H9 (cell line): ENCODE data around the gene SELENOM. TPM values are rescaled to one million over a fixed set of nuclear protein-coding genes. Genes with fewer than 3 reads are reported as not detected.

Experiments
- DNase-seq: peaks from one replicate; pipeline ENCODE4 v3.0.0-alpha.2; 2017
- H2AFZ ChIP-seq: one replicate; pipeline ENCODE4 v1.6.1; 2013; ENCODE audit warnings: mild to moderate bottlenecking, low read length, control low read depth, moderate library complexity
- H2AK5ac ChIP-seq: 2 replicates; pipeline ENCODE4 v1.6.1; 2013; ENCODE audit warnings: low read length, control low read depth, mixed read lengths; ENCODE audit not compliant: insufficient read length
- H2BK120ac ChIP-seq: one replicate; pipeline ENCODE4 v1.6.1; 2013; ENCODE audit warnings: low read depth, mild to moderate bottlenecking, low read length, control low read depth, inconsistent platforms; ENCODE audit not compliant: poor library complexity, severe bottlenecking
- H2BK12ac ChIP-seq: 2 replicates; pipeline ENCODE4 v1.6.1; 2013; ENCODE audit warnings: low read length, control low read depth, mixed read lengths, low read depth; ENCODE audit not compliant: insufficient read length
- H2BK15ac ChIP-seq: 2 replicates; pipeline ENCODE4 v1.6.1; 2013; ENCODE audit warnings: low read depth, low read length, control low read depth
- H2BK20ac ChIP-seq: one replicate; pipeline ENCODE4 v1.6.1; 2013; ENCODE audit warnings: low read depth, mild to moderate bottlenecking, low read length, control low read depth, inconsistent platforms; ENCODE audit not compliant: poor library complexity, severe bottlenecking
- H2BK5ac ChIP-seq: 2 replicates; pipeline ENCODE4 v1.6.1; 2013; ENCODE audit warnings: low read length, control low read depth, mixed read lengths; ENCODE audit not compliant: insufficient read length
- H3K14ac ChIP-seq: 2 replicates; pipeline ENCODE4 v1.6.1; 2013; ENCODE audit warnings: low read length, control low read depth; ENCODE audit not compliant: insufficient read depth
- H3K18ac ChIP-seq: 2 replicates; pipeline ENCODE4 v1.6.1; 2013; ENCODE audit warnings: low read depth, mild to moderate bottlenecking, mixed read lengths, low read length, control low read depth; ENCODE audit not compliant: insufficient read length
- H3K23ac ChIP-seq: 2 replicates; pipeline ENCODE4 v1.6.1; 2013; ENCODE audit warnings: low read length, control low read depth, mixed read lengths, low read depth; ENCODE audit not compliant: insufficient read length
- H3K23me2 ChIP-seq: 2 replicates; pipeline ENCODE4 v1.6.1; 2013; ENCODE audit warnings: low read depth, mild to moderate bottlenecking, mixed read lengths, low read length, control low read depth; ENCODE audit not compliant: insufficient read length, poor library complexity, severe bottlenecking
- H3K27ac ChIP-seq: 2 replicates; pipeline ENCODE4 v1.5.1; 2013; ENCODE audit warnings: low read length, control low read depth, mixed read lengths, low read depth; ENCODE audit not compliant: insufficient read length
- H3K27me3 ChIP-seq: 2 replicates; pipeline ENCODE4 v1.6.1; 2013; ENCODE audit warnings: low read length, control low read depth, inconsistent platforms; ENCODE audit not compliant: insufficient read depth
- H3K4ac ChIP-seq: 2 replicates; pipeline ENCODE4 v1.6.1; 2013; ENCODE audit warnings: low read depth, mild to moderate bottlenecking, control low read depth, inconsistent platforms, low read length, moderate library complexity
- H3K4me1 ChIP-seq: 2 replicates; pipeline ENCODE4 v1.6.1; 2013; ENCODE audit warnings: low read length, control low read depth, inconsistent platforms; ENCODE audit not compliant: insufficient read depth
- H3K4me2 ChIP-seq: 2 replicates; pipeline ENCODE4 v1.6.1; 2013; ENCODE audit warnings: low read length, control low read depth, mixed read lengths; ENCODE audit not compliant: insufficient read length, insufficient read depth
- H3K56ac ChIP-seq: 2 replicates; pipeline ENCODE4 v1.6.1; 2013; ENCODE audit warnings: low read depth, mild to moderate bottlenecking, mixed read lengths, low read length, control low read depth; ENCODE audit not compliant: insufficient read length
- H3K79me1 ChIP-seq: 2 replicates; pipeline ENCODE4 v1.6.1; 2013; ENCODE audit warnings: low read depth, mild to moderate bottlenecking, moderate library complexity, low read length, control low read depth, inconsistent platforms; ENCODE audit not compliant: insufficient read depth, poor library complexity, severe bottlenecking
- H3K79me2 ChIP-seq: 2 replicates; pipeline ENCODE4 v1.6.1; 2013; ENCODE audit warnings: low read length, control low read depth, inconsistent platforms; ENCODE audit not compliant: insufficient read depth
- H3K9ac ChIP-seq: 2 replicates; pipeline ENCODE4 v1.6.1; 2013; ENCODE audit warnings: low read length, control low read depth, mixed read lengths; ENCODE audit not compliant: insufficient read length; ENCODE audit errors: extremely low read depth
- H3K9me3 ChIP-seq: one replicate; pipeline ENCODE4 v1.6.1; 2013; ENCODE audit warnings: low read depth, low read length, inconsistent platforms; ENCODE audit not compliant: control insufficient read depth
- H3T11ph ChIP-seq: one replicate; pipeline ENCODE4 v1.6.1; 2013; ENCODE audit warnings: mild to moderate bottlenecking, low read length, control low read depth, inconsistent platforms
- H4K20me1 ChIP-seq: one replicate; pipeline ENCODE4 v1.6.1; 2013; ENCODE audit not compliant: control insufficient read depth, insufficient read length, insufficient read depth
- H4K5ac ChIP-seq: 2 replicates; pipeline ENCODE4 v1.6.1; 2013; ENCODE audit warnings: low read depth, mild to moderate bottlenecking, mixed read lengths, low read length, control low read depth; ENCODE audit not compliant: insufficient read length
- H4K8ac ChIP-seq: replicated peaks from 2 replicates; pipeline ENCODE4 v1.6.1; 2013; ENCODE audit warnings: low read length, control low read depth, mixed read lengths, low read depth; ENCODE audit not compliant: insufficient read length
- H4K91ac ChIP-seq: 2 replicates; pipeline ENCODE4 v1.6.1; 2013; ENCODE audit warnings: low read depth, mild to moderate bottlenecking, moderate library complexity, mixed read lengths, low read length, control low read depth; ENCODE audit not compliant: insufficient read length
- H3K27ac Mint-ChIP-seq, 3 experiments: 2 replicates in 2 of 3; 3 replicates in 1 of 3; pipeline ENCODE4 v1.8.0; 2020 to 2021; ENCODE audit warnings: mixed read lengths in 3 of 3, mild to moderate bottlenecking in 1 of 3, moderate library complexity in 1 of 3
- H3K27me3 Mint-ChIP-seq: 2 replicates; pipeline ENCODE4 v1.8.0; 2021; ENCODE audit warnings: low read depth, mild to moderate bottlenecking, moderate library complexity, mixed read lengths
- H3K36me3 Mint-ChIP-seq, 3 experiments: 2 replicates in 2 of 3; 3 replicates in 1 of 3; pipeline ENCODE4 v1.8.0; 2020 to 2021; ENCODE audit warnings: low read depth in 3 of 3, mixed read lengths in 3 of 3; ENCODE audit not compliant: insufficient read depth in 1 of 3
- H3K4me1 Mint-ChIP-seq, 2 experiments: 2 replicates each; pipeline ENCODE4 v1.8.0; 2020; ENCODE audit warnings: mixed read lengths in 2 of 2
- H3K4me3 Mint-ChIP-seq, 2 experiments: 2 replicates in 1 of 2; 3 replicates in 1 of 2; pipeline ENCODE4 v1.8.0; 2020 to 2021; ENCODE audit warnings: mild to moderate bottlenecking in 2 of 2, mixed read lengths in 2 of 2, moderate library complexity in 1 of 2
- H3K9me3 Mint-ChIP-seq, 2 experiments: 2 replicates in 1 of 2; 3 replicates in 1 of 2; pipeline ENCODE4 v1.8.0; 2020; ENCODE audit warnings: mild to moderate bottlenecking in 2 of 2, mixed read lengths in 2 of 2, moderate library complexity in 1 of 2
- CTCF ChIP-seq: fragments of 200-600 bp; sonication (generic); conservative IDR thresholded peaks from 3 replicates; pipeline ENCODE4 v1.8.0; 2021; ENCODE audit warnings: antibody characterized with exemption, mild to moderate bottlenecking
- WGBS: extraction: QIAGEN DNeasy Blood & Tissue Kit; methylation state at CpG from one replicate; pipeline ENCODE4 v1.1.7; 2013; ENCODE audit warnings: missing lambda C conversion rate, low lambda C conversion rate, mixed read lengths; ENCODE audit not compliant: insufficient read length; ENCODE audit errors: extremely low coverage; 5-methylcytosine and 5-hydroxymethylcytosine counted together
- total RNA-seq: library from RNA; stranded (reverse); gene quantifications from 2 replicates; pipeline ENCODE4 v1.2.1, GENCODE V29; 2021

SELENOM gene
- total RNA-seq, 1 experiment from 2014 or later = 18.6 TPM

- Histone ChIP-seq H3K18ac (peak within 1 kb of the TSS; percentile 93), H3K9me3 (no peaks in the 10 kb centered on the region), H2BK15ac (no peak within 1 kb of the TSS), H3K27me3 (no peaks in the 10 kb centered on the region), H3K79me1 (no peaks in the 10 kb centered on the region), H3T11ph (no peak within 1 kb of the TSS), H3K9ac (peak within 1 kb of the TSS; percentile 36), H4K8ac (no peak within 1 kb of the TSS), H2BK12ac (no peak within 1 kb of the TSS), H4K5ac (no peak within 1 kb of the TSS), H3K27ac (no peak within 1 kb of the TSS), H3K4me1 (no peaks in the 10 kb centered on the region; the same call in 1 of the 2 replicates), H3K23ac (no peak within 1 kb of the TSS), H4K20me1 (no peaks in the 10 kb centered on the region), H2BK5ac (no peak within 1 kb of the TSS), H2BK120ac (no peak within 1 kb of the TSS), H3K4me2 (peak within 1 kb of the TSS; percentile 68), H3K14ac (peak within 1 kb of the TSS; percentile 94; the same call in 1 of the 2 replicates), H2BK20ac (no peak within 1 kb of the TSS), H2AK5ac (no peak within 1 kb of the TSS), H2AFZ (no peak within 1 kb of the TSS), H3K4ac (no peak within 1 kb of the TSS), H3K79me2 (no peaks in the 10 kb centered on the region; the same call in 1 of the 2 replicates), H4K91ac (no peak within 1 kb of the TSS), H3K56ac (no peak within 1 kb of the TSS), H3K23me2 (peaks cover 10% of the 10 kb centered on the region)
- TF ChIP-seq CTCF = no peak
- Mint-ChIP-seq H3K36me3 (peaks cover 0 to 2% (median 0%) of the 10 kb centered on the region in 3 experiments; a peak in 2 of 7 replicates), H3K27ac (peak within 1 kb of the TSS; percentile 95 to 100 (median 98)), H3K27me3 (peaks cover 9% of the 10 kb centered on the region), H3K4me1 (peaks cover 34 to 43% of the 10 kb centered on the region in 2 experiments), H3K9me3 (no peaks in the 10 kb centered on the region), H3K4me3 (peak within 1 kb of the TSS; percentile 87 to 90)
- WGBS = no CpG with 5 or more reads among the region's 63 CpGs
- DNase-seq = peak; percentile 94
These were observed 26.3 kb downstream of the SELENOM start, which contains the start of gene SMTN for GRCh38 chr22:31080848-31081649. SMTN (plus strand) TSS chr22:31081318; CDS start chr22:31083259, 1,941 bp downstream.
